ENCODE results near the gene CIROP. TPM values are rescaled to one million over a fixed set of nuclear protein-coding genes. Genes with fewer than 3 reads are reported as not detected.
A peak's percentile ranks its signal among the peaks of the same experiment; 100 is the strongest.

Gene CIROP
- total and polyA plus RNA-seq, 2 donors (not counting 1 experiment from before 2014, with no cell fraction given), result 0.09 to 0.17 TPM

- H3K36me3 ChIP-seq (ENCODE audit: control insufficient read depth, insufficient read depth, low read length), result peaks cover 22% of the 10 kb centered on the region
- H4K20me1 ChIP-seq (ENCODE audit: control insufficient read depth, extremely low read depth, insufficient read depth, low read length), result no peaks in the 10 kb centered on the region
- peak overlapping the region; percentile 83 for H3K27ac ChIP-seq (ENCODE audit: insufficient read depth, low read length)
- no peak overlapping the region for H3K9ac ChIP-seq (ENCODE audit: insufficient read depth, low read length)
- H3K27me3 ChIP-seq (ENCODE audit: control insufficient read depth, insufficient read depth, low read length), result no peaks in the 10 kb centered on the region
- no peak for TF ChIP-seq EZH2 (IDR thresholded peaks at IDR 0.05; ENCODE audit: low read length, missing control alignments)
- TF ChIP-seq CTCF (conservative IDR thresholded peaks at IDR 0.05 in 1 of 2, IDR thresholded peaks at IDR 0.05 in 1 of 2; ENCODE audit: low read depth in 1 of 2, low read length in 2 of 2), result no peak
- peaks cover 45% of the 10 kb centered on the region for H3K79me2 ChIP-seq (ENCODE audit: control insufficient read depth, insufficient read depth, low read length)
- DNase-seq (ENCODE audit: low read depth in 2 of 2), result no peak
- peaks cover 20% of the 10 kb centered on the region for H3K4me1 ChIP-seq (ENCODE audit: control insufficient read depth, extremely low read depth, insufficient read depth, low read length)
- H3K4me2 ChIP-seq (ENCODE audit: extremely low read depth, insufficient read depth, low read length), result peak overlapping the region; percentile 56
- peak overlapping the region in 2 of 4 experiments; percentile 97 to 98 for H3K4me3 ChIP-seq (replicated peaks in 1 of 4; ENCODE audit: control extremely low read depth in 1 of 4, insufficient read depth in 1 of 4, low read depth in 3 of 4, low read length in 4 of 4)
- no peak overlapping the region for H2AFZ ChIP-seq (ENCODE audit: low read length)
- no peaks in the 10 kb centered on the region for H3K9me3 ChIP-seq (ENCODE audit: control insufficient read depth, insufficient read depth, low read depth, low read length)
Observed at GRCh38 chr14:23071921-23072539, 32.8 kb downstream of the CIROP start.

- Histone ChIP-seq H3K4me1 (ENCODE audit: control insufficient read depth, extremely low read depth, insufficient read depth, low read length) (peaks cover 20% of the 10 kb centered on the region), H3K9ac (ENCODE audit: insufficient read depth, low read length) (peak overlapping the region; percentile 76), H3K79me2 (ENCODE audit: control insufficient read depth, insufficient read depth, low read length) (peaks cover 49% of the 10 kb centered on the region), H3K9me3 (ENCODE audit: control insufficient read depth, insufficient read depth, low read depth, low read length) (no peaks in the 10 kb centered on the region), H4K20me1 (ENCODE audit: control insufficient read depth, extremely low read depth, insufficient read depth, low read length) (no peaks in the 10 kb centered on the region), H3K27ac (ENCODE audit: insufficient read depth, low read length) (peak overlapping the region; percentile 83), H2AFZ (ENCODE audit: low read length) (no peak overlapping the region), H3K4me3 (replicated peaks in 1 of 4; ENCODE audit: control extremely low read depth in 1 of 4, insufficient read depth in 1 of 4, low read depth in 3 of 4, low read length in 4 of 4) (peak overlapping the region; percentile 68 to 98 (median 88)), H3K27me3 (ENCODE audit: control insufficient read depth, insufficient read depth, low read length) (no peaks in the 10 kb centered on the region), H3K36me3 (ENCODE audit: control insufficient read depth, insufficient read depth, low read length) (peaks cover 24% of the 10 kb centered on the region), H3K4me2 (ENCODE audit: extremely low read depth, insufficient read depth, low read length) (peak overlapping the region; percentile 94)
- DNase-seq (ENCODE audit: low read depth in 2 of 2), result peak; percentile 95 to 96
- TF ChIP-seq EZH2 (IDR thresholded peaks at IDR 0.05; ENCODE audit: low read length, missing control alignments) (no peak), CTCF (conservative IDR thresholded peaks at IDR 0.05 in 1 of 2, IDR thresholded peaks at IDR 0.05 in 1 of 2; ENCODE audit: low read depth in 1 of 2, low read length in 2 of 2) (no peak)
Observed at GRCh38 chr14:23071244-23071920, 33.4 kb downstream of the CIROP start.

- no peaks in the 10 kb centered on the region for H4K20me1 ChIP-seq (ENCODE audit: control insufficient read depth, extremely low read depth, insufficient read depth, low read length)
- H3K4me2 ChIP-seq (ENCODE audit: extremely low read depth, insufficient read depth, low read length), result peak overlapping the region; percentile 94
- H3K4me3 ChIP-seq (replicated peaks in 1 of 4; ENCODE audit: control extremely low read depth in 1 of 4, insufficient read depth in 1 of 4, low read depth in 3 of 4, low read length in 4 of 4), result peak overlapping the region; percentile 68 to 98 (median 88)
- H2AFZ ChIP-seq (ENCODE audit: low read length), result no peak overlapping the region
- H3K27ac ChIP-seq (ENCODE audit: insufficient read depth, low read length), result peak overlapping the region; percentile 83
- H3K36me3 ChIP-seq (ENCODE audit: control insufficient read depth, insufficient read depth, low read length), result peaks cover 24% of the 10 kb centered on the region
- H3K9me3 ChIP-seq (ENCODE audit: control insufficient read depth, insufficient read depth, low read depth, low read length), result no peaks in the 10 kb centered on the region
- peak overlapping the region; percentile 76 for H3K9ac ChIP-seq (ENCODE audit: insufficient read depth, low read length)
- H3K4me1 ChIP-seq (ENCODE audit: control insufficient read depth, extremely low read depth, insufficient read depth, low read length), result peaks cover 20% of the 10 kb centered on the region
- no peak for DNase-seq (ENCODE audit: low read depth in 2 of 2)
- H3K27me3 ChIP-seq (ENCODE audit: control insufficient read depth, insufficient read depth, low read length), result no peaks in the 10 kb centered on the region
- peaks cover 54% of the 10 kb centered on the region for H3K79me2 ChIP-seq (ENCODE audit: control insufficient read depth, insufficient read depth, low read length)
- no peak for TF ChIP-seq EZH2 (IDR thresholded peaks at IDR 0.05; ENCODE audit: low read length, missing control alignments)
- no peak for TF ChIP-seq CTCF (conservative IDR thresholded peaks at IDR 0.05 in 1 of 2, IDR thresholded peaks at IDR 0.05 in 1 of 2; ENCODE audit: low read depth in 1 of 2, low read length in 2 of 2)
Observed at GRCh38 chr14:23070262-23071129, 34.3 kb downstream of the CIROP start.

All from fibroblast of lung (primary cell).